GM18519 (cell line): ENCODE data around the gene PTPRD.

Experiments used
- ATAC-seq: cut with Tn5 transposase; IDR thresholded peaks from one replicate; pipeline ENCODE4 v1.9.1; 2021; ENCODE audit warnings: mild to moderate bottlenecking, moderate library complexity; ENCODE audit not compliant: unreplicated experiment, low FRiP score

The PTPRD gene

DNA sequence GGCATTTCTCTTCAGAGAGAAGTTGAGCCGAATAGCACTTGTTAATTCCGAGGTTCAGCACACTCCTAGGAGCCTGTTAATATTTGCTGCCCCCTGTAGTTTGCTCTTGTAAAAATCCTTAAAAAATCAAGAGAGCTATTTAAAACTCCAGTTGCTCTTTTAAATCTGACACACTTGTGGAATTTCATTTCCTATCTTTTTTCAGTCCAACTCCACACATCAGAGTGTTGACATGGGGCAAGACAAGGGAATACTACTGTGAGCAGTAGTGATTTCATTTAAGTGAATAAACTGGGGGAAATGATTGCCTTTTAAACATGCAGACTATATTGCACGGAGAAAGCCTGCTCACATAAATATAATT lies 1717.0 kb downstream of the PTPRD start:
- ATAC-seq: no peak

GRCh38 chr9:8895106-8895860 lies 1717.5 kb downstream of the PTPRD start:
- ATAC-seq: no peak

DNA sequence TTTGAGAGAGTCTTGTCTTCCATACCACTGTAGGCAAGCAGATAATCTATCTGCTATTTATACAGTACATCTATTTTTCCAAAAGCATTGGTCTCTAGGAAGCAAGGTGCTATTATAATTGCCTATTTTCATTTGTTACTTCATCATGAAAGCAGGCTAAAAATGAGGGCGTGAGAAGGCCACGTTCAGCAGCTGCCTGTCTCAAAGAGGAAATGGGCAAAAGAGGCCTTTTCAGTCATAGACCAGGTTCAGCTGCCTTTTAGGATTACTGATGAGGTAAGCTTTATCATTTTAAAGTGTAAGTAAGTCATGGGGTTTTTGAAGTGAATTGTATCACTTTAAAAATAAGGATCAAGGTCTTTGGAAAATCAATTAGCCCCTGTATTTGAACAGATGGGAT lies 1722.1 kb downstream of the PTPRD start:
- ATAC-seq: no peak

DNA sequence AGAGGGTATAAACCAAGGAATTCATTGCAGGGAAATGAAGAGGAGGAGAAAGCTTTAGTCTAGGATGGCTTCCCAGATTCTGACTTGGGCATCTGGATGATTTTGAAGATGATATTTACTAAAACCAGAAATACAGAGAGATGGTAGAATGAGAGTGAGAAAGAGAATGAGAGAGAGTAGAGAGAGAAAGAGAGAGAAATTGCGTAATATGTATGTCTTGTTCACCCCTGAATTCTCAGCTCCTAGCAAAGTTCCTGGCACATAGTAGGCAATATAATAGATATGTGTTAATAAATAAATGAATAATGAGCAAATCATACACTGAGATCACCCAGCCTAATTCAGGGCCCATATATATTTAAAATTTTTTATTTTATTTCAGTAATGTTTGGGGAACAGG lies 1723.7 kb downstream of the PTPRD start:
- no peak for ATAC-seq

DNA sequence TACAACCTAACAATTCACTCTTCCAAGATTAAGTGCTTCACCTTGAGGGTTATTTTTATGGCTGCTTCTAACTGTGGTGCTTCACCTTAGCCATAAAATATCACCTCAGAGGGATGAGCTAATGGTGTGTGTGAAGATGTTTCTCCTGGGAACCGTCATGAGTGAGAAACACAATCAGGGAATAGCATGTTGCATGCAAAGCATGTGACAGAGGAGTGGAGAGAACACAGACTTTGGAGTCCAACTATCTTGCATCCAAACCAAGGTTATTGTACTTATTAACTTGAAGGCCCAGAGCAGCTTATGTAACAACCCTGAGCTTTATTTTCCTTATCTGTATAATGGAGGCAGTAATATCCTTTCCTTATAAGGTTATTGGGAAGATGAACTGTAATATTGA lies 1724.2 kb downstream of the PTPRD start:
- ATAC-seq: no peak

DNA sequence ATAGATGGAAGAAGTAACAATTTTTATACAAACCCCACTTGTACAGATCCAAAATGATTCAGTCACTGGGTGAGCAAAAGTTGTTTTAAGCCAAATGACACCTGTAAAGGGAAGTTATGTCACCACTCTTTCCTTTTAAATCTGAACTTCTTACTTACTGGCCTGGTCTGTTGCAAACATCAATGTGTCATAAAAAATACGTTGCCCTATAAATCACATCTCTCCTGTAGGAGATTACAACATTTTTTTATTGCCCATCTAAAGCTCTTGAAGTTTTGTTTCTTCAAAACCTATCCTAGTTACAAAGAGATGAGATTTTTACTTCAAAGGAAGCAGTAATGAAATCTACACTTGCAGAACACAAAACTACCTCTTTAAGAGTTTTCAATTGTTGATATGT lies 1725.4 kb downstream of the PTPRD start:
- no peak for ATAC-seq

DNA sequence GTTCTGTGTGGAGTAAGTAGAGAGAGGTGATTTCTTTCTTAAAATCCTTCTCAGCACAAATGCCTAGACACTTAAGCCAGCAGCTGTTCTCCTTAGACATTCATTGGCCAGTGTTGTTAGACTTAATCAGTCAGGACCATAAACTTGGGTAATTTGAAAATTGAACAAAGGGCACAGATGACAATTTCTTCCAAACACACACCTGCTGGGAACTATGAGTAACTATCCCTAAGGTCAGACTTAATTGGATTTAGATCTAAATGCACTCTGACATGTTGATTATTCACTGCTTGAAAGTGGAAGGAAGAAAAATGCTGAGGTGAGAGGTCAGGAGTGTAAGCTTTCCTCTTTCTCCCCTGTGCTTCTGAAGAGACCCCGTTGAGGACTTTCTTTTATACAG lies 1729.5 kb downstream of the PTPRD start:
- ATAC-seq: no peak

DNA sequence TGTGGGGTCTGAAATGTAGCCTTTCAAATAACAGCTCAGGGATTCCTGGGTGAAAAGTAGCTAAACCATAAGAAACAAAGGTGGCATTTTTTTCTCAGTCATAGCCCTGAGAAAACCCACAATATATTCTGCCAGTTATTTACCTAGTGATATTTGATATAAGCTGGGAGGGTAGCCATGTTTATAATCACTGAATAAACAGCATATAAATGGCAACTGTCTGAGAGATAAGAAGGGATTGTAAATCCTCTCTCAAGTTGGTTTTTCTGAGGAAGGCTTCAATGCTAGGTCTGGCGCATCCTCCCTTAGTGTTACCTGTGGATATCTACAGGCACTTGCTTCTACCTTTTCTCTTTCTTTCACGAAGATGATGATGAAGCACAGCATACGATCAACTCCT lies 1732.7 kb downstream of the PTPRD start:
- ATAC-seq: no peak

DNA sequence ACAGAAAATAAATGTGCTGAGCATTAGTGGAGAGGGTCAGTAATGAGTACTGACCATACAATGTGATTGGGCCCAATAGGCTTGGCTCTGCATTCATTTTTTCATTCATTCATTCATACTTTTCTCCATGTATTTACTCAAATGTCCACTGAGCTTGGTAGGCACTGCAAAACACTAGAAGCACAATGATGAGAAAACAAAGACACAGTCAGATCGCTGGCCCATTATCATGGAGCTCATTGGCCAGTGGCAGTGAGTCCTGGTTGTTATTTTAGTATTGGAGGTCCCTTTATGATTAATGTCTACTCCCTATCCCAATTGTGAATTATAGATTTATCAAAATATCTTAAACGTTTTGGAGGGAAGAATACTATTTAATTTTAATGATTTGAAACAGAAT lies 1733.5 kb downstream of the PTPRD start:
- no peak for ATAC-seq

DNA sequence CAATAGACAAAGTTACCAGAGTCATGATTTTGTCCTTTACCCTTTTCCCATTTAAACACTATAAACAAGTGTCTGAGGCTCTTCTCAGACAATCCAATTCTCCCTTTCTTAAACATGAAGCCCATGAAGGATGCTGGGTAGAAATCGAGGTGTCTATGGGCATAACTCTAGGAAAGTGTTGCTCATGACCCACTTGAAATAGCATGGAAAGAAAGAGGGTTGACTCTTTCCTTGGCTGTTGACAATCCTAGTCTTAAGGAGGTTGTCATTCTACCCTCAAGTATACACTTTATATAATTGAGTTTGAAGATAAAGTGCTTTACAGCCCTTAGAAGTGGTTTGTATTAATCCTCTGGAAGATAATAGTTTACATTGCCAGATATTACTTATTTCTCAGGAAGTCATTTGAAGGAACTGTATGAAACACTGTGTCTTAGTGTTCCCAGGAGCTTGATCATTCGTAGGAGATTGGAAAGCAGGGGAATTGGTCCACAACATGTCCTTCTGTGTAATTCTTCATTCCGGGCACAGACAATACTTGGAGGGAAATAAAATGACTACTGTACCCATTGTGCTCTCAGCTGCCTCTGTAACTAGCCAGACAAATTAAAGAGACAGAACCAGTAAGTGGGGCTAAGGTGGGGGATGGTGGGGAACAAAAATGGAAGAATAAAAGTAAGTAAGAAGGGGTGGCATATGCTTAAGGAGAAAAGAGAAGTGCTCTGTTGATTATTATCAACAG lies 1734.9 kb downstream of the PTPRD start:
- no peak for ATAC-seq

DNA sequence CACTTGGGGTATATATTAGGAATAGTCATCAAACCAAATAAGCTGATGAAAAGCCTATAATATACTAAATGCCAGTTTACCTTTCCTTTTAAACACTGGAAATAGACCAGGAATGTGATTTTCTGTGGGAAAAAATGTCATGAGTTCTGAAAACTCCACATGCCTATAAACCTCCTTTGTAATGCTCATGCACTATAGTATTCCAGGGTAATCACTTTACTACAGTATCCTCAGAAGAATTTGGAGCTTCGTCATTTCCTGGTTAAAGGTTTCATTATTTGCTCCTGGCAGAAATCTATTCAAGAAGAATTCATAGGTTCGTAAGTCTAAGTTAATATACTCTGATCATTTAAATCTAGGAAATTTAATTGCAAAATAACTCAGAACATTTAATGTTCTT lies 1736.5 kb downstream of the PTPRD start:
- ATAC-seq: no peak

DNA sequence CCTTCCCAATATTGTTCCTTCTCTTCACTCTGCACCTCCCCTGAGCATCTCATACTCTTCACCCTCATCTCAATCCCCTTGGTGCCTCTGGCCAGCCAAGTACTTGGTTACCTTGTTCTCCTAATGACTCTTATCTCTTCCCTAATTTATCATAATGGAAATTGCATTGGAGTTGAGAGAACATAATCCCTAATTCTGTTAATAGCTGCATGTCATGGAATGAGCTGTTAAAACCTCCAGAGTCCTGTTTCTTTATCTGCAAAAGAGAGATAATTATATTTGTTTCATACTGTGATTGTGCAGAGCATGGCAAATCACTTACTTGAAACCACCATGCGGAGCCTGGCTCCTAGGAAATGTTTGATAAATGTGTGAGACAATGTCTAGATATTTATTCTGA lies 1738.3 kb downstream of the PTPRD start:
- no peak for ATAC-seq

DNA sequence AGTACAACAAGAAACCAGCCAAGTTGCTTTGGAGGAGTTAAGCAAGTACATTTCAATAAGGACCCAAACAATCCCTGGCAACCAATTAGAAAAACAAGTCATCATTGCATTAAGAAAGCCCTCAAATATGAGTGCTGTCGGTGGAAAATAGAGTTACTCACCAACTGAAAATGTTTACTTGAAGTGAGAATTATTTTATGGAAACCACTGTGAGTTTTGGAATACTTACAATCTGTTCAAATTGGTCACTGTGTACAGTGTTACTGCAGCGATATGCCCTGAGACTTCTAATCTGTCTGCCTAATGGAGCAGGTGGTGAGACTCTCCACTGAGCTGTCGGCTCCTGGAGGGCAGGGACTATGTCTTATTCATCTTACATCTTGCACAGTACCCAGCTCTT lies 1740.0 kb downstream of the PTPRD start:
- ATAC-seq: no peak

DNA sequence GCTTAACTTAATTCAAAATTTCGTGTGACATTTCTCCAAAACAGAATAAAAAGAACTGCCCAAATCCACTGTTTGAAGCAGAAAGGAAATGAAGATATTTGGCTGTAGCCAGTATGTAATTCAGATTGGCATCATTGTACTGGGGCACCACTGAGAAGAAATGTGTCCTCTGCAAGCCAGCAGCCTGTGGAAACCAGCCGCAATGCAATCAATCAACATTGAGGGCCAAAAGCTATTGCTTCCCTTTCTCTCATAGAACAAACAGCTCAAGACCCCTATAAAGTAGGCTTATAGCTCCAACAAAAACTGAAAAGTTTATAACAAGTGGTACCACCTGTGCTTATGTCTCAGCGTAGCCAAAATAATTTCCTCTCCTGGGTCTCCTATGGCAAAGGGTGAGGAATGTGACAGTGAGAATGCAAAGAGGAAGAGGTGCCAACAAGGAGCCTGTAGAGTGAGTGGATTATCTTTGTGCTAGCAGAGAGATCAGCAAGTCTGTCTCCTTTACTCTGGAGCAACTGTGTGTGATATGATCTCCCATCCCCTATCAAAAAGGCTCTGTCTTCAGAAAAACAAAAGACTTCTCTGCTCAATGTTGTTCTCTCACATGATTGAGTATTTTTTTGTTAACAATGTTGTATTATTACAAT lies 1740.9 kb downstream of the PTPRD start:
- no peak for ATAC-seq

DNA sequence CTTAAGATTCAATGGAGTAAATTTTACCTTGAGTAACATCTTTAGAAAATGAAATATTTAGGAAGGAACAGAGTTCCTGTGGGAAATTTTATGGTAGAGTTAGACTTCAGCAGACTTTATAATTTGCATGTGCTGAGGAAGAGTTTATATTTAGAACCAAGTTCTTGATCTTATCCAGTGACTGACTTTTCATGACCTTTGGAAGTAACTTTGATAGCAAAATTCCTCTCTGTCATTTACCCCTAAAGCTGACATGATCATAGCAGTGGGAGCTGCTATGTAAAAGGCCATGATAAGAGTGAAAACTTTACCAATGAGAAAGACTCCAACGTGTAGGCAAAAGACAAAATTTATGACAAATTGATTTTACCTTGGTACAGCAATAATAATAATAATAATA lies 1741.4 kb downstream of the PTPRD start:
- ATAC-seq: no peak

GRCh38 chr9:8869812-8870211 lies 1743.0 kb downstream of the PTPRD start:
- ATAC-seq: no peak

GRCh38 chr9:8868632-8869031 lies 1744.2 kb downstream of the PTPRD start:
- ATAC-seq: no peak

- no peak for ATAC-seq
These were observed 1745.7 kb downstream of the PTPRD start for GRCh38 chr9:8867148-8867547.

DNA sequence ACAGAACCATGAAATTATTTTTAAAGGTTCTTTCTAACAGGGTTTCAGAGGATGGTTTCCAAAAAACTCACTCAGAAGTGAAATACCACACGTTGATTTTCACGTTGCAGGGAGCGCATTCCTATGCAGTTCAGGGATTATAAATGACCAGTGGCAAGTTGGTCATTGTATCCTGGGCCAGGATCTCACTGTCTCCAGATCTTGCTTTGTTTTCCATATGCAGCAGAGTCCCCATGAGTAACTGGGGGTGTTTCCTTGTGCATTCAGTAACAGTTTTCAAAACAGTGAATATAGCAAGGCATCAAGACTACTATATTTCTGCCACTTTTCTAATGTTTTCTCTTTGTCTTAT lies 1748.3 kb downstream of the PTPRD start:
- no peak for ATAC-seq

DNA sequence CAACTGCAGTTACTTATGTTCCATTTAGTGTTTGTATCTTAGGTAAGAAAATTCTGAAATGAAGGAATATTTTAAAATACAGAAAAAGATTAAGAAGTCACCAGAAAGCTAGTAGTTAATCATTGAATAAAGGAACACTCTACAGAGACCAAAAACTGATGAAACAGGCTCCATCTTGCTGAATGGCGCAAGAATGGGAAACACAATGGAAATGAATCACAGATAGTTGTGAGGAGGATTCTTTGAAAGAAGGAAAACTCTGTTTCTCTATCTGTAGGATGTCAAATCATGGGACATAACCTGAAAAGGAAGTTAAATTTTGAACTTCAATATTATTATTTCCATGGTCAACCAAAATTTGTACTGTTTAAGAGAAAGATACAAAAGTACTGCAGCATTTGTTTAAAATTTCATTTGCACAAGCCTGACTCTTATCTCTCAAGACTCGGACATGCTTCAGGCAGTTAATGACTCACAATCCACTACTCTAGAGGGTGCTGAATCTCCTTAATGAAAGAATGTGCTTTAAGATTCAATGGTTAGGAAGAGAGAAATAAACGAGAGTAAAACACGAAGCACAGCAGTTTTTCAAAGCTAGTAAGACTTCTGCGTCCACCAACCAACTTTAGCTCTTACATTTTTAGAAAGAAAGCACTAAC lies 1748.8 kb downstream of the PTPRD start:
- no peak for ATAC-seq

GRCh38 chr9:8863069-8863468 lies 1749.7 kb downstream of the PTPRD start:
- no peak for ATAC-seq
